A673 (cell line): ENCODE results near the gene TREML2.

Experiments used
- CTCF ChIP-seq: fragments of 300-800, 200-600 bp; sonication (generic); conservative IDR thresholded peaks from 2 replicates; pipeline ENCODE4 v1.5.1; 2017; ENCODE audit warnings: low read depth, mild to moderate bottlenecking, antibody characterized with exemption, low read length, moderate library complexity, mixed read lengths
- EZH2 ChIP-seq: fragments of 200-600 bp; sonication (generic); IDR thresholded peaks from 2 replicates; pipeline ENCODE4 v1.6.1; 2017; ENCODE audit warnings: borderline replicate concordance, low read depth, mild to moderate bottlenecking, mixed read lengths, antibody characterized with exemption, low read length; ENCODE audit not compliant: poor library complexity, severe bottlenecking

GRCh38 chr6:41193884-41194283 is 7.1 kb downstream of the TREML2 start:
- TF ChIP-seq CTCF (no peak), EZH2 (no peak)
